ENCODE data around the gene PRKCE. TPM values are rescaled to one million over a fixed set of nuclear protein-coding genes. Genes with fewer than 3 reads are reported as not detected.
A peak's percentile ranks its signal among the peaks of the same experiment; 100 is the strongest.

PRKCE gene
- total and polyA plus RNA-seq, 2 experiments from 2014 or later, result 9.6 to 11.9 TPM

GRCh38 chr2:46058140-46058539 is 406.7 kb downstream of the PRKCE start:
- H2AFZ ChIP-seq, result no peak overlapping the region
- 80% methylated on average over 5 of the region's 5 CpGs for WGBS (ENCODE audit: low lambda C conversion rate, missing lambda C conversion rate)

GRCh38 chr2:46062637-46063412 is 411.4 kb downstream of the PRKCE start:
- H3K79me2 ChIP-seq, result no peaks in the 10 kb centered on the region
- no peak overlapping the region for H3K4me2 ChIP-seq
- H3K9me2 ChIP-seq (replicated peaks; ENCODE audit: insufficient read depth), result no peaks in the 10 kb centered on the region
- no peaks in the 10 kb centered on the region for H4K20me1 ChIP-seq (ENCODE audit: insufficient read depth, poor library complexity, severe bottlenecking)
- TF ChIP-seq CTCF (IDR thresholded peaks at IDR 0.05; ENCODE audit: poor library complexity) (peak; percentile 93), EZH2 (IDR thresholded peaks at IDR 0.05; ENCODE audit: borderline replicate concordance) (no peak)
- peak; percentile 90 for DNase-seq (ENCODE audit: low spot score)
- no peak overlapping the region for H2AFZ ChIP-seq
- whole genome bisulfite sequencing (ENCODE audit: low lambda C conversion rate, missing lambda C conversion rate), result 49% methylated on average over 14 of the region's 15 CpGs
- H3K9me3 ChIP-seq (ENCODE audit: low read depth), result no peaks in the 10 kb centered on the region
- H3K4me3 ChIP-seq, result no peak overlapping the region
- H3K27ac ChIP-seq, result no peak overlapping the region
- H3K27me3 ChIP-seq, result no peaks in the 10 kb centered on the region
- no peaks in the 10 kb centered on the region for H3K4me1 ChIP-seq (ENCODE audit: insufficient read depth)
- no peaks in the 10 kb centered on the region for H3K36me3 ChIP-seq (replicated peaks; ENCODE audit: insufficient read depth, low read depth)

More at GRCh38 chr2:46058140-46058539, 406.7 kb downstream of the PRKCE start:
- no peak for TF ChIP-seq CTCF (IDR thresholded peaks at IDR 0.05; ENCODE audit: poor library complexity)
- TF ChIP-seq EZH2phosphoT487 (IDR thresholded peaks at IDR 0.05; ENCODE audit: low read depth, severe bottlenecking, unreplicated experiment), result no peak
- TF ChIP-seq EZH2 (IDR thresholded peaks at IDR 0.05; ENCODE audit: borderline replicate concordance), result no peak
- Histone ChIP-seq H3K36me3 (replicated peaks; ENCODE audit: insufficient read depth, low read depth) (no peaks in the 10 kb centered on the region), H3K4me1 (ENCODE audit: insufficient read depth) (no peaks in the 10 kb centered on the region), H3K27ac (no peak overlapping the region), H3K9me3 (ENCODE audit: low read depth) (no peaks in the 10 kb centered on the region), H3K27me3 (no peaks in the 10 kb centered on the region), H3K9me2 (replicated peaks; ENCODE audit: insufficient read depth) (no peaks in the 10 kb centered on the region), H3K4me2 (no peak overlapping the region), H3K79me2 (no peaks in the 10 kb centered on the region), H4K20me1 (ENCODE audit: insufficient read depth, poor library complexity, severe bottlenecking) (no peaks in the 10 kb centered on the region), H3K4me3 (no peak overlapping the region)
- no peak for DNase-seq (ENCODE audit: low spot score)

DNA sequence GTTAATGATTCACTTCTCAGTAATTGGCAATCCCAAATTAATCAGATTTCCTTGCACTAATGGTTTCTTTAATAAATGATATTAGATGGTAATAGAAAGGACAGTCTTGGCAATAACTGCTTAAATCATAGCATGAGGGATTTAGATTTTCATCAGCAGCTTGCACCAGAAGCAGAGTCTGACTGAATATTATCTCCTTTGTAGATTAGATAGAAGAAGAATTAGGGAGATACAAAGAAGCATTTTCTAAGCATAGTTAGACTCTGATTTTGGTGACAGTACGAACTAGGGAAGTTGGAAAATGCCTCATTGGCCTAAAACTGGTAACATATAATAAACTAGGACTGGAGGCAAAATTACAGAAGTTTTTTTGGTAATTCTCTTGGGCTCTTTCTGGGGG is 412.9 kb downstream of the PRKCE start:
- WGBS (ENCODE audit: low lambda C conversion rate, missing lambda C conversion rate), result 87% methylated on average over 1 of the region's 1 CpG
- TF ChIP-seq EZH2 (IDR thresholded peaks at IDR 0.05; ENCODE audit: borderline replicate concordance) (no peak), EZH2phosphoT487 (IDR thresholded peaks at IDR 0.05; ENCODE audit: low read depth, severe bottlenecking, unreplicated experiment) (no peak), CTCF (IDR thresholded peaks at IDR 0.05; ENCODE audit: poor library complexity) (no peak)
- H3K27me3 ChIP-seq, result no peaks in the 10 kb centered on the region
- no peak for DNase-seq (ENCODE audit: low spot score)
- no peaks in the 10 kb centered on the region for H3K4me1 ChIP-seq (ENCODE audit: insufficient read depth)
- no peak overlapping the region for H3K4me3 ChIP-seq
- H4K20me1 ChIP-seq (ENCODE audit: insufficient read depth, poor library complexity, severe bottlenecking), result no peaks in the 10 kb centered on the region
- H3K4me2 ChIP-seq, result no peak overlapping the region
- H3K9me3 ChIP-seq (ENCODE audit: low read depth), result no peaks in the 10 kb centered on the region
- peak overlapping the region; percentile 35 for H3K27ac ChIP-seq
- no peaks in the 10 kb centered on the region for H3K9me2 ChIP-seq (replicated peaks; ENCODE audit: insufficient read depth)
- H3K36me3 ChIP-seq (replicated peaks; ENCODE audit: insufficient read depth, low read depth), result no peaks in the 10 kb centered on the region
- H3K79me2 ChIP-seq, result no peaks in the 10 kb centered on the region
- no peak overlapping the region for H2AFZ ChIP-seq
